GM18870 (cell line): ENCODE data around the gene SPRN.
"Not testable (repeated sequence)": the region's sequence is repeated elsewhere in the genome, so short reads cannot be mapped to it uniquely, and the experiment has no call there.

Experiments
- ATAC-seq: cut with Tn5 transposase; IDR thresholded peaks from one replicate; pipeline ENCODE4 v1.9.1; 2021; ENCODE audit warnings: moderate library complexity; ENCODE audit not compliant: unreplicated experiment

SPRN gene

GRCh38 chr10:133388973-133389818 is 35.2 kb downstream of the SPRN start:
- ATAC-seq: peak; percentile 92

- ATAC-seq: no peak
Observed at GRCh38 chr10:133388236-133388972, 36.0 kb downstream of the SPRN start.

- ATAC-seq: not testable (repeated sequence)
Observed at GRCh38 chr10:133386951-133387350, 37.5 kb downstream of the SPRN start.

- ATAC-seq: no peak
Observed at GRCh38 chr10:133385214-133385613, 39.2 kb downstream of the SPRN start.

GRCh38 chr10:133384071-133384470 is 40.4 kb downstream of the SPRN start:
- no peak for ATAC-seq

GRCh38 chr10:133383551-133383950 is 40.9 kb downstream of the SPRN start:
- no peak for ATAC-seq

GRCh38 chr10:133381036-133381435 is 43.4 kb downstream of the SPRN start:
- ATAC-seq: no peak

- ATAC-seq: no peak
Observed at GRCh38 chr10:133379801-133380666, 44.4 kb downstream of the SPRN start.

- peak; percentile 39 for ATAC-seq
Observed at GRCh38 chr10:133379152-133379800, 45.1 kb downstream of the SPRN start, which contains the start of gene PAOX. PAOX (plus strand) TSS chr10:133379262; CDS start chr10:133379317, 55 bp downstream.

- no peak for ATAC-seq
Observed at GRCh38 chr10:133378251-133379096, 46.0 kb downstream of the SPRN start.

- ATAC-seq: no peak
Observed at GRCh38 chr10:133377818-133378250, 46.6 kb downstream of the SPRN start.

GRCh38 chr10:133377025-133377817 is 47.2 kb downstream of the SPRN start:
- ATAC-seq: no peak

GRCh38 chr10:133376183-133376582 is 48.2 kb downstream of the SPRN start:
- ATAC-seq: not testable (repeated sequence)

GRCh38 chr10:133375357-133376115 is 48.9 kb downstream of the SPRN start:
- no peak for ATAC-seq

GRCh38 chr10:133373174-133374090 is 51.0 kb downstream of the SPRN start, which contains the start of gene ECHS1:
ECHS1 (minus strand) TSS chr10:133373354; CDS start chr10:133373333, 21 bp downstream.
- ATAC-seq: peak; percentile 50

GRCh38 chr10:133372507-133372906 is 51.9 kb downstream of the SPRN start:
- ATAC-seq: no peak
